Measurements from ENCODE around the gene ITGA11. TPM values are rescaled to one million over a fixed set of nuclear protein-coding genes. Genes with fewer than 3 reads are reported as not detected.

The ITGA11 gene
- total and polyA plus RNA-seq, 2 of the 13 experiments (the other 11 are each of a cell fraction or from before 2014, with no cell fraction given), result not detected

GRCh38 chr15:68268405-68268804 lies 163.6 kb downstream of the ITGA11 start:
- 27% methylated on average over 3 of the region's 3 CpGs for WGBS (ENCODE audit: low lambda C conversion rate)
- no peak for FAIRE-seq

More at GRCh38 chr15:68268405-68268804, 163.6 kb downstream of the ITGA11 start:
- TF ChIP-seq NCOR1 (IDR thresholded peaks at IDR 0.05; ENCODE audit: borderline replicate concordance, low read length) (no peak), MYNN (CRISPR knock-in tag; IDR thresholded peaks at IDR 0.05; ENCODE audit: low read depth) (no peak), EZH2 (conservative IDR thresholded peaks at IDR 0.05; ENCODE audit: low read depth, low read length) (no peak), ZNF513 (CRISPR knock-in tag; conservative IDR thresholded peaks at IDR 0.05) (no peak), NR2F2 (IDR thresholded peaks at IDR 0.05; ENCODE audit: borderline replicate concordance, low read depth) (no peak), TERF1 (CRISPR knock-in tag; IDR thresholded peaks at IDR 0.05) (no peak), MAFG (CRISPR knock-in tag; IDR thresholded peaks at IDR 0.05) (no peak), MED13 (CRISPR knock-in tag; IDR thresholded peaks at IDR 0.05) (no peak), ZNF768 (CRISPR knock-in tag; IDR thresholded peaks at IDR 0.05) (no peak), ZNF235 (CRISPR knock-in tag; IDR thresholded peaks at IDR 0.05; ENCODE audit: borderline replicate concordance) (no peak), SMYD3 (CRISPR knock-in tag; IDR thresholded peaks at IDR 0.05) (no peak), ZBTB25 (CRISPR knock-in tag; IDR thresholded peaks at IDR 0.05) (no peak), THAP9 (CRISPR knock-in tag; IDR thresholded peaks at IDR 0.05; ENCODE audit: borderline replicate concordance) (no peak), ZNF263 (CRISPR knock-in tag; IDR thresholded peaks at IDR 0.05) (no peak)
- ChIA-PET CTCF (ENCODE audit: low intra/inter-chr PET ratio, low total read pairs) (no interaction called here), POLR2A (no interaction called here)
- Histone ChIP-seq H2AFZ (ENCODE audit: low read length) (no peak overlapping the region), H4K20me1 (ENCODE audit: insufficient read depth, low read length) (no peaks in the 10 kb centered on the region), H3K4me2 (ENCODE audit: low read depth, low read length) (no peak overlapping the region), H3K27me3 (ENCODE audit: control insufficient read depth in 1 of 2, insufficient read depth in 2 of 2, low read length in 2 of 2) (no peaks in the 10 kb centered on the region), H3K9ac (ENCODE audit: insufficient read depth, low read depth, low read length) (no peak overlapping the region), H3K4me3 (replicated peaks in 1 of 3; ENCODE audit: insufficient read depth in 1 of 3, low read depth in 2 of 3, low read length in 3 of 3) (no peak overlapping the region), H3K36me3 (replicated peaks in 1 of 2; ENCODE audit: control insufficient read depth in 1 of 2, insufficient read depth in 2 of 2, low read length in 2 of 2) (no peaks in the 10 kb centered on the region), H3K9me3 (ENCODE audit: low read length) (no peaks in the 10 kb centered on the region), H3K4me1 (ENCODE audit: insufficient read depth, low read length) (peaks cover 34% of the 10 kb centered on the region), H3K27ac (ENCODE audit: extremely low read length, insufficient read depth, low read length) (no peak overlapping the region), H3K79me2 (ENCODE audit: insufficient read depth, low read length) (no peaks in the 10 kb centered on the region)
- BruUV-seq (replicated peaks), result no TSS peak
- no peak for DNase-seq (ENCODE audit: low spot score)
- no peak for ATAC-seq
- in situ Hi-C loops (cut with HindIII; ENCODE audit: extremely low pct_ligation_motif_present, low pct_unique_long_range_greater_than_20kb), result no loop called here
- intact Hi-C loops (cut with micrococcal nuclease; ENCODE audit: unreplicated experiment), result no loop called here
